ENCODE data around the gene TMEM11. TPM values are rescaled to one million over a fixed set of nuclear protein-coding genes. Genes with fewer than 3 reads are reported as not detected.

TMEM11 gene
- 10 to 100 TPM; 28.9 to 40.4 TPM for total RNA-seq

DNA sequence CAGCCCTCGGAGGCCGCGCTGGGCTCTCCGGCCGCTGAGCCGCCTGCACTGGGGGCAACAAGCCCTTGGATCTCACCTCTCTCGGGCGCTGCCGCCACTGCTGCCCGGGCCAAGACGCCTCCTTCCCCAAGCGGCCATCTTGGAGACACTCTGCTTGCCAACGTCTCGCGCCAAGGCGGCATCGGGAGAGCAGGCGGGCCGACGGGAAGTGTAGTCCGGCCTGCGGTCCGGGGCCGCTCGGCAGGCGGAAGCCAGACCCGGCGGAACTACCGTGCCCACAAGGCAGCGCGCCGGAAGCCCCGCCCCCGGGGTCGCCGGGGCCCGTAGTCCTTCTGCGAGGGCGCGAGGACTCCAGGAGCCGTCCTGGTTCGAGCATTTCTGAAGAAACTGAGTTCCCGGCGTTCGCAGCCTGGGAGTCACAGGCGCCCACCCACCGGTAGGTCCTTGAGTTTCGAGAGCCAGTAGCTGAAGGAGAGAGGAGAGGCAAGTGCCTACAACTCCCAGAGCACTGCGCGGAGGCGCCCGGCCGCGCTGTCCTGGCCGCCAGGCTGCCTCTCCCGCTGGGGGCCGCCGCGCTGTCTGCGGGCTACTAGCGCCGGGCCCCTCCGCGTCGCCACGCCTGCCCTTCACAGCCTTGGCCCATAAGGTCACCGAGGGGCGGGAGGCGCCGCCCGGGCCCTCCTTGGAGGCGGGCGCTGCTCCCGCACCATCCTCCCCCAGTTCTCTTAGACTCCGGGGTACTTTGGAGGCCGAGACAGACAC, at the start of gene TMEM11:
TSS of gene TMEM11 (minus strand) at position 147 of the 762 bp plus-strand sequence. CDS start at position 138, 9 bp downstream.
- peak within 1 kb of the TSS; percentile 82 for H3K4me3 Mint-ChIP-seq
- peaks cover 70% of the 10 kb centered on the region for H3K4me1 Mint-ChIP-seq
- peak within 1 kb of the TSS; percentile 93 for H3K27ac Mint-ChIP-seq
- ATAC-seq (peak; percentile 96), DNase-seq (peak; percentile 98)
- ChIA-PET POLR2A (interaction anchor here (0.7 to 1.2 kb wide), 3 partner anchors 95 to 171 kb away, joined by 3 to 4 read pairs (median 4); partner anchors contain the start of gene USP22), CTCF (interaction anchor here (0.7 to 1.3 kb wide), 4 partner anchors 55 to 298 kb away, joined by 3 to 6 read pairs (median 3); no protein-coding TSS in a partner anchor)
- intact Hi-C loops (cut with DNase I, micrococcal nuclease), result loop anchor here (1.0 to 5.0 kb wide), 12 partner anchors 39 to 337 kb away; partner anchors contain the start of genes DHRS7B (in 2 of the 2), NATD1 (in 2 of the 2), MAP2K3 (in 1 of the 2) and USP22 (in 1 of the 2)
- H3K36me3 Mint-ChIP-seq (ENCODE audit: low read depth), result peaks cover 22% of the 10 kb centered on the region
- H3K9me3 Mint-ChIP-seq (ENCODE audit: low read depth), result no peaks in the 10 kb centered on the region
- H3K27me3 Mint-ChIP-seq, result no peaks in the 10 kb centered on the region

- POLR2A ChIA-PET, result no interaction called here
Measured at GRCh38 chr17:21263376-21263775, 49.4 kb upstream of the TMEM11 start.

GRCh38 chr17:21262259-21262993, 48.5 kb upstream of the TMEM11 start:
- Mint-ChIP-seq H3K9me3 (ENCODE audit: low read depth) (no peaks in the 10 kb centered on the region), H3K36me3 (ENCODE audit: low read depth) (no peaks in the 10 kb centered on the region), H3K27me3 (no peaks in the 10 kb centered on the region), H3K4me1 (peaks cover 12% of the 10 kb centered on the region), H3K27ac (no peak overlapping the region), H3K4me3 (no peak overlapping the region)
- ChIA-PET POLR2A (no interaction called here), CTCF (interaction anchor here (0.6 kb wide), 1 partner anchor 10 kb away, joined by 3 read pairs; no protein-coding TSS in a partner anchor)
- no peak for DNase-seq
- intact Hi-C loops (cut with DNase I, micrococcal nuclease), result no loop called here
- ATAC-seq, result no peak

More at GRCh38 chr17:21263376-21263775, 49.4 kb upstream of the TMEM11 start:
- intact Hi-C loops (cut with DNase I, micrococcal nuclease), result no loop called here
- DNase-seq (no peak), ATAC-seq (peak; percentile 85)
- no peaks in the 10 kb centered on the region for H3K27me3 Mint-ChIP-seq
- CTCF ChIA-PET, result no interaction called here
- H3K4me1 Mint-ChIP-seq, result peaks cover 20% of the 10 kb centered on the region
- no peak overlapping the region for H3K27ac Mint-ChIP-seq
- no peaks in the 10 kb centered on the region for H3K9me3 Mint-ChIP-seq (ENCODE audit: low read depth)
- H3K36me3 Mint-ChIP-seq (ENCODE audit: low read depth), result no peaks in the 10 kb centered on the region
- H3K4me3 Mint-ChIP-seq, result no peak overlapping the region

- DNase-seq, result no peak
- ATAC-seq, result no peak
- Mint-ChIP-seq H3K9me3 (ENCODE audit: low read depth) (no peaks in the 10 kb centered on the region), H3K4me3 (no peak overlapping the region), H3K4me1 (peaks cover 13% of the 10 kb centered on the region), H3K27ac (no peak overlapping the region), H3K27me3 (no peaks in the 10 kb centered on the region), H3K36me3 (ENCODE audit: low read depth) (no peaks in the 10 kb centered on the region)
- CTCF ChIA-PET, result interaction anchor here (1.1 kb wide), 1 partner anchor 21 kb away, joined by 9 read pairs; no protein-coding TSS in a partner anchor
- POLR2A ChIA-PET, result interaction anchor here (0.7 kb wide), 1 partner anchor 124 kb away, joined by 4 read pairs; no protein-coding TSS in a partner anchor
- intact Hi-C loops (cut with DNase I, micrococcal nuclease), result no loop called here
Measured at GRCh38 chr17:21258593-21258992, 44.6 kb upstream of the TMEM11 start.

- no peaks in the 10 kb centered on the region for H3K27me3 Mint-ChIP-seq
- no peaks in the 10 kb centered on the region for H3K9me3 Mint-ChIP-seq (ENCODE audit: low read depth)
- ATAC-seq, result peak; percentile 17
- ChIA-PET CTCF (no interaction called here), POLR2A (interaction anchor here (0.6 kb wide), 1 partner anchor 249 kb away, joined by 3 read pairs; no protein-coding TSS in a partner anchor)
- H3K4me1 Mint-ChIP-seq, result peaks cover 10% of the 10 kb centered on the region
- no peaks in the 10 kb centered on the region for H3K36me3 Mint-ChIP-seq (ENCODE audit: low read depth)
- no peak for DNase-seq
- H3K4me3 Mint-ChIP-seq, result peak overlapping the region; percentile 77
- intact Hi-C loops (cut with DNase I, micrococcal nuclease), result loop anchor here (1.0 to 2.0 kb wide), 5 partner anchors 21 to 128 kb away; partner anchors contain the start of genes TMEM11 (in 2 of the 2), DHRS7B (in 1 of the 2) and MAP2K3 (in 1 of the 2)
- H3K27ac Mint-ChIP-seq, result peak overlapping the region; percentile 47
Measured at GRCh38 chr17:21253646-21254441, 39.9 kb upstream of the TMEM11 start.

- Mint-ChIP-seq H3K4me3 (peak within 1 kb of the TSS; percentile 77), H3K9me3 (ENCODE audit: low read depth) (no peaks in the 10 kb centered on the region), H3K27ac (peak within 1 kb of the TSS; percentile 47), H3K4me1 (peaks cover 6% of the 10 kb centered on the region), H3K36me3 (ENCODE audit: low read depth) (no peaks in the 10 kb centered on the region), H3K27me3 (no peaks in the 10 kb centered on the region)
- intact Hi-C loops (cut with DNase I, micrococcal nuclease), result loop anchor here (1.0 to 2.0 kb wide), 5 partner anchors 22 to 127 kb away; partner anchors contain the start of genes TMEM11 (in 2 of the 2), DHRS7B (in 1 of the 2) and MAP2K3 (in 1 of the 2)
- POLR2A ChIA-PET, result interaction anchor here (0.6 kb wide), 1 partner anchor 248 kb away, joined by 3 read pairs; no protein-coding TSS in a partner anchor
- peak; percentile 71 for ATAC-seq
- CTCF ChIA-PET, result interaction anchor here (0.6 to 0.7 kb wide), 3 partner anchors 10 to 250 kb away, joined by 3 to 4 read pairs (median 3); no protein-coding TSS in a partner anchor
- peak; percentile 86 for DNase-seq
Measured at GRCh38 chr17:21252796-21253645, 39.1 kb upstream of the TMEM11 start, which contains the start of gene NATD1. Gene NATD1, minus strand, starts transcription at chr17:21253410. Its CDS starts 146 bp downstream, at chr17:21253264.

GRCh38 chr17:21252289-21252795, 38.4 kb upstream of the TMEM11 start:
- Mint-ChIP-seq H3K4me3 (peak overlapping the region; percentile 65), H3K27me3 (no peaks in the 10 kb centered on the region), H3K27ac (peak overlapping the region; percentile 19), H3K9me3 (ENCODE audit: low read depth) (no peaks in the 10 kb centered on the region), H3K4me1 (peaks cover 6% of the 10 kb centered on the region), H3K36me3 (ENCODE audit: low read depth) (no peaks in the 10 kb centered on the region)
- ATAC-seq, result no peak
- CTCF ChIA-PET, result interaction anchor here (0.6 to 0.7 kb wide), 2 partner anchors 11 to 25 kb away, joined by 3 to 4 read pairs; no protein-coding TSS in a partner anchor
- DNase-seq, result no peak
- POLR2A ChIA-PET, result no interaction called here
- intact Hi-C loops (cut with DNase I, micrococcal nuclease), result loop anchor here in 1 of 2 experiments (2.0 kb wide), 1 partner anchor 32 kb away; the partner anchor contains the start of gene MAP2K3

DNA sequence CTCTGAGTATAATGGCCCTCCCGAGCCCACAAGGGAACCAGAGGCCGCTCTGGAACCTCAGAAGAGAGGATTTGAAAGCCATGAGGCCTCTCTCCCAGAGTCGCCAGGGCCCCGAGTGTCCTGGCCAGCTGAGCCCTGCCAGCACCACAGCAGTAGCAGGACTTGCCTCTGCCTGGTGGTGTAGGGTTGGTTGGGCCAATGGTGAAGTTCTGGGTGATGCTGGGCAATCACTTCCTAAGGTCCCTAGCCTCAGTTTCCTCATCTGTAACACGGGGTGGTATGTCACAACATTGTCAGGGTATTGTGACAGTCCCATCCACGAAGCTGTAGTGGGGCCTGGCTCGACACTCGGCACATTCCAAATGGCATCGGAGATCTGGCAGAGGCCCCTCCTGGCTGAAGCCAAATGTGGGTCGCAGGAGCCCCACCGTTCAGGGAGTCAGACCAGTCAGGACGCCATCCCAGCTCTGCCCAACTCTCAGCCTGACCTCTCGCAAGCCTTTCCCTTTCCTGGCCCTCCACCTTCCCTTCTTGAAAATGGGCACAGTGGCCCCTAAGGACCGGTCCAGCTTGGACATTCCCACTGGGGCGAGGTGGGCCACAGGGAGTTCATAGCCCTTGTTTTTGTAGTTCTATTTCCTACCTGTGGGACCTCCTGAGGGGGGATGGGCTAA, 37.5 kb upstream of the TMEM11 start:
- Mint-ChIP-seq H3K4me1 (peaks cover 6% of the 10 kb centered on the region), H3K27me3 (no peaks in the 10 kb centered on the region), H3K4me3 (no peak overlapping the region), H3K36me3 (ENCODE audit: low read depth) (no peaks in the 10 kb centered on the region), H3K9me3 (ENCODE audit: low read depth) (no peaks in the 10 kb centered on the region), H3K27ac (no peak overlapping the region)
- ATAC-seq, result no peak
- ChIA-PET CTCF (no interaction called here), POLR2A (interaction anchor here (0.6 kb wide), 1 partner anchor 152 kb away, joined by 3 read pairs; no protein-coding TSS in a partner anchor)
- no peak for DNase-seq
- intact Hi-C loops (cut with DNase I, micrococcal nuclease), result loop anchor here in 1 of 2 experiments (2.0 kb wide), 1 partner anchor 33 kb away; the partner anchor contains the start of gene MAP2K3

DNA sequence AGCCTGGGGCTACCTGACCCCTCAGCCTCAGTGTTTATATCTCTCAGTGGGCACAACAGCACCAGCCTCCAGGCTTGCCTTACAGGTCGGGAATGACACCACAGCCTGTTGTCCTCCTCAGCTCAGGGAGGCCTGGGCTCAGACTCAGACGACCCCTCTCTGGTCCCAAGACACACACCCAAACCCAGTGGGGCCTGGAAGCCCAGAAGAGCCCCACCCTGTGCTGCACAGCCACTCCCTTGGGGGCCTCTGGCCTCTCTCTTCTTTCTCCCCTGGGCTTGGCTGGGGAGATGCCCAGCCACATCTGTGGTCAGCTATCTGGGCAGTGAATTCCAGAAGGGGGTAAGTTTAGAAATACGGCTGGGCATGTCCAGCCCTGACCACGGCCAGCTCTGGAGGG, 36.9 kb upstream of the TMEM11 start:
- no peaks in the 10 kb centered on the region for H3K36me3 Mint-ChIP-seq (ENCODE audit: low read depth)
- H3K27ac Mint-ChIP-seq, result no peak overlapping the region
- DNase-seq (no peak), ATAC-seq (no peak)
- no peaks in the 10 kb centered on the region for H3K9me3 Mint-ChIP-seq (ENCODE audit: low read depth)
- no peaks in the 10 kb centered on the region for H3K27me3 Mint-ChIP-seq
- H3K4me3 Mint-ChIP-seq, result no peak overlapping the region
- intact Hi-C loops (cut with DNase I, micrococcal nuclease), result no loop called here
- ChIA-PET POLR2A (interaction anchor here (0.6 kb wide), 1 partner anchor 151 kb away, joined by 3 read pairs; no protein-coding TSS in a partner anchor), CTCF (no interaction called here)
- H3K4me1 Mint-ChIP-seq, result peaks cover 7% of the 10 kb centered on the region

All from activated CD4-positive, alpha-beta T cell treated with anti-CD3 and anti-CD28 coated beads for 36 hours (primary cell).